ENCODE results near the gene SP6. TPM values are rescaled to one million over a fixed set of nuclear protein-coding genes. Genes with fewer than 3 reads are reported as not detected.
A peak's percentile ranks its signal among the peaks of the same experiment; 100 is the strongest.

SP6 gene
- total RNA-seq, 1 donor from 2014 or later: 2.0 TPM

- no peak for DNase-seq (ENCODE audit: low read depth)
- H3K4me3 ChIP-seq (ENCODE audit: low read depth, low read length): no peak overlapping the region
- TF ChIP-seq, protein P1, sequence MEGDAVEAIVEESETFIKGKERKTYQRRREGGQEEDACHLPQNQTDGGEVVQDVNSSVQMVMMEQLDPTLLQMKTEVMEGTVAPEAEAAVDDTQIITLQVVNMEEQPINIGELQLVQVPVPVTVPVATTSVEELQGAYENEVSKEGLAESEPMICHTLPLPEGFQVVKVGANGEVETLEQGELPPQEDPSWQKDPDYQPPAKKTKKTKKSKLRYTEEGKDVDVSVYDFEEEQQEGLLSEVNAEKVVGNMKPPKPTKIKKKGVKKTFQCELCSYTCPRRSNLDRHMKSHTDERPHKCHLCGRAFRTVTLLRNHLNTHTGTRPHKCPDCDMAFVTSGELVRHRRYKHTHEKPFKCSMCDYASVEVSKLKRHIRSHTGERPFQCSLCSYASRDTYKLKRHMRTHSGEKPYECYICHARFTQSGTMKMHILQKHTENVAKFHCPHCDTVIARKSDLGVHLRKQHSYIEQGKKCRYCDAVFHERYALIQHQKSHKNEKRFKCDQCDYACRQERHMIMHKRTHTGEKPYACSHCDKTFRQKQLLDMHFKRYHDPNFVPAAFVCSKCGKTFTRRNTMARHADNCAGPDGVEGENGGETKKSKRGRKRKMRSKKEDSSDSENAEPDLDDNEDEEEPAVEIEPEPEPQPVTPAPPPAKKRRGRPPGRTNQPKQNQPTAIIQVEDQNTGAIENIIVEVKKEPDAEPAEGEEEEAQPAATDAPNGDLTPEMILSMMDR (conservative IDR thresholded peaks at IDR 0.05; ENCODE audit: low read depth, low read length): no peak
Observed at GRCh38 chr17:47811709-47812108, 39.3 kb downstream of the SP6 start.

DNA sequence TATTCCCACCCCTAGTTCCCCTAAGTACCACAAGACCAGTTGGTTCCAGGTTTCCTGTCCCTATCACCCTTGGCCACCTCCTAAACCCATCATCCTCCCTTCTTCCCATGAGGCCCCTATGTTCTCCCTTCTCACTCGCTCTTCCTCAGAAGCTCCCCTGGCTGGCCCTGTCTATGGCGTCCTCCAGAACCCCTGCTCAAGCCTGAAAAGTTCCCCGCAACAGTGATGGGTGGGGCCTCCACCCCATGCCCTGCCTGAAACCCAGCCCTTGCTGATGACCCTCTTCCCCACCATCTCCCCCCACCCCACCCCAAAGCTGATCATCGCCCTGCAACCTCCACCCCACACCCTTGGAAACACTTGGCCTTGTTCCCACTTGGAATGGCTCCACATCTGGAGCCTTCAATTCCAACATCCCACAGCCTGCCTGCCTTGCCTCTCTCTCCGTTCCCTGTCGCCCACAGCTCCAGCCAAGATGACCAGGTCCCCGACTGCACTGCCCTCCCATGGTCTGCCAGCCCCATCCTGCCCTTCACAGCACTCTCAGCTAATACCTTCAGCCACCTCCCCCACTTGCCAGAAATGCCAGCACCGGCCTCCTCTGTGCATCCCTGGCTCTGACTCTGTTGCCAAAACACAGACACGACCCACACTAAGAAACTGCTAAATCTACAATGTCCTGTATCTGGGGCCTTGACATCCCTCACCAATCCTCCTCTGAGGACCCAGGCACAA is 39.9 kb downstream of the SP6 start:
- no peak overlapping the region for H3K4me3 ChIP-seq (ENCODE audit: low read depth, low read length)
- DNase-seq (ENCODE audit: low read depth): no peak
- TF ChIP-seq, protein P1 (conservative IDR thresholded peaks at IDR 0.05; ENCODE audit: low read depth, low read length): no peak

- TF ChIP-seq, protein P1 (conservative IDR thresholded peaks at IDR 0.05; ENCODE audit: low read depth, low read length): no peak
- DNase-seq (ENCODE audit: low read depth): peak; percentile 84
- H3K4me3 ChIP-seq (ENCODE audit: low read depth, low read length): no peak overlapping the region
Observed at GRCh38 chr17:47810200-47810821, 40.7 kb downstream of the SP6 start.

- H3K4me3 ChIP-seq (ENCODE audit: low read depth, low read length): no peak overlapping the region
- DNase-seq (ENCODE audit: low read depth): no peak
- TF ChIP-seq, protein P1 (conservative IDR thresholded peaks at IDR 0.05; ENCODE audit: low read depth, low read length): no peak
Observed at GRCh38 chr17:47808830-47809480, 42.0 kb downstream of the SP6 start.

- H3K4me3 ChIP-seq (ENCODE audit: low read depth, low read length): no peak overlapping the region
- TF ChIP-seq, protein P1 (conservative IDR thresholded peaks at IDR 0.05; ENCODE audit: low read depth, low read length): no peak
- no peak for DNase-seq (ENCODE audit: low read depth)
Observed at GRCh38 chr17:47808036-47808829, 42.7 kb downstream of the SP6 start.

GRCh38 chr17:47807421-47807820 is 43.5 kb downstream of the SP6 start:
- TF ChIP-seq, protein P1 (conservative IDR thresholded peaks at IDR 0.05; ENCODE audit: low read depth, low read length): no peak
- no peak for DNase-seq (ENCODE audit: low read depth)

More at GRCh38 chr17:47807421-47807820, 43.5 kb downstream of the SP6 start:
- H3K4me3 ChIP-seq (ENCODE audit: low read depth, low read length): no peak overlapping the region
